SK-N-MC (cell line): ENCODE data around the gene MAML2.

Experiments
- EZH2 ChIP-seq: fragments of 200-600 bp; sonication (generic); IDR thresholded peaks from one replicate; pipeline ENCODE4 v1.6.1; 2017; ENCODE audit warnings: antibody characterized with exemption
- POLR2AphosphoS5 ChIP-seq: IDR thresholded peaks from 2 replicates; pipeline ENCODE4 v1.6.1; 2012; ENCODE audit warnings: mild to moderate bottlenecking, low read depth, low read length, borderline replicate concordance

DNA sequence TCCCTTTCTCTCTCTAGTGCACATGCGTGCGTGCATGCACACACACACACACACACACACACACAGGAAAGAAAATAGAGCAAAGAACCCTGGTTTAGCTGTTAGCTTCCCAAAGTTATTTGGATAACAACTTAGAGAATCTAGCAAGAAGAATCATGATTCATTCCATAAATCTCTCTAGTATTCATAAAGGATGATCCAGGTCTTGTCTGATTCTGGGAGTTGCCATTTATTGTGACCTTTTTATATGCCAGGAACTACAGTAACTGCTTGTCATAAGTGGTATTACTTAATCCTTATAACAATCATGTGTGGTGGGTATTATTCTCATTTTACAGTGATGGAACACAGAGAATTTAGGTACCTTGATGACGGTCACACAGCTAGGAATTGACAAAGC, 277.6 kb downstream of the MAML2 start:
- TF ChIP-seq EZH2 (no peak), POLR2AphosphoS5 (no peak)
